Activated effector memory CD4-positive, alpha-beta T cell treated with Interleukin-2 at 50 U/mL for 16 hours (primary cell): ENCODE measurements around the gene LRRC38.
"Not testable (repeated sequence)": the region's sequence is repeated elsewhere in the genome, so short reads cannot be mapped to it uniquely, and the experiment has no call there.

Source experiments
- DNase-seq: peaks from one replicate; pipeline ENCODE4 v3.0.0-alpha.2; 2020

LRRC38 gene

GRCh38 chr1:13456904-13457532 is 56.8 kb downstream of the LRRC38 start:
- DNase-seq = no peak

GRCh38 chr1:13451399-13451965 is 62.3 kb downstream of the LRRC38 start:
- no peak for DNase-seq

GRCh38 chr1:13450204-13450603 is 63.6 kb downstream of the LRRC38 start:
- DNase-seq = no peak

GRCh38 chr1:13443335-13443979 is 70.3 kb downstream of the LRRC38 start:
- DNase-seq = no peak

- not testable (repeated sequence) for DNase-seq
These were observed 74.6 kb downstream of the LRRC38 start for GRCh38 chr1:13439104-13439783.

- DNase-seq = no peak
These were observed 78.3 kb downstream of the LRRC38 start for GRCh38 chr1:13435458-13435857.

GRCh38 chr1:13433694-13434358 is 80.0 kb downstream of the LRRC38 start:
- not testable (repeated sequence) for DNase-seq

- DNase-seq = no peak
These were observed 81.6 kb downstream of the LRRC38 start for GRCh38 chr1:13432251-13432650.

GRCh38 chr1:13430495-13430894 is 83.3 kb downstream of the LRRC38 start:
- DNase-seq = no peak
